HEK293T (cell line): Measurements from ENCODE around the gene CYP2W1.

ENCODE experiments used
- BHLHE40 ChIP-seq: fragments of 450-650 bp; IDR thresholded peaks from 2 replicates; pipeline ENCODE4 v1.6.1; 2016; ENCODE audit warnings: mild to moderate bottlenecking, moderate library complexity, borderline replicate concordance
- ELF4 ChIP-seq: fragments of 450-650 bp; IDR thresholded peaks from 2 replicates; pipeline ENCODE4 v1.6.1; 2017; ENCODE audit warnings: antibody characterized with exemption
- FOXA1 ChIP-seq: fragments of 450-650 bp; IDR thresholded peaks from 2 replicates; pipeline ENCODE4 v1.6.1; 2016; ENCODE audit warnings: mild to moderate bottlenecking
- FOXM1 ChIP-seq: fragments of 450-650 bp; IDR thresholded peaks from 2 replicates; pipeline ENCODE4 v1.6.1; 2017; ENCODE audit warnings: mild to moderate bottlenecking, borderline replicate concordance
- SP1 ChIP-seq: fragments of 450-650 bp; IDR thresholded peaks from 2 replicates; pipeline ENCODE4 v1.6.1; 2017
- SUZ12 ChIP-seq: fragments of 450-650 bp; IDR thresholded peaks from 2 replicates; pipeline ENCODE4 v1.6.1; 2016; ENCODE audit warnings: mild to moderate bottlenecking

- TF ChIP-seq FOXM1 (no peak), FOXA1 (no peak), BHLHE40 (no peak), ELF4 (no peak), SUZ12 (no peak), SP1 (no peak)
Observed at GRCh38 chr7:969403-969802, 13.6 kb upstream of the CYP2W1 start.
